Measurements from ENCODE around the gene CD8B.
"Not testable (repeated sequence)": the region's sequence is repeated elsewhere in the genome, so short reads cannot be mapped to it uniquely, and the experiment has no call there.

- TF ChIP-seq POLR2A, CTCF (IDR thresholded peaks at IDR 0.05): not testable (repeated sequence)
Observed at GRCh38 chr2:86882865-86883264, 21.2 kb upstream of the CD8B start.

Data from right lobe of liver (tissue), 4 donors.